Karpas-422 (cell line): Measurements from ENCODE around the gene CACFD1. TPM values are rescaled to one million over a fixed set of nuclear protein-coding genes. Genes with fewer than 3 reads are reported as not detected.

Experiments used
- DNase-seq: peaks from one replicate; pipeline ENCODE4 v3.0.0-alpha.2; 2015
- H2AFZ ChIP-seq: fragments of 200-600 bp; sonication (generic); 2 replicates; pipeline ENCODE4 v1.6.1; 2014; ENCODE audit warnings: antibody characterized with exemption, low read length, mixed read lengths
- H3K27ac ChIP-seq: fragments of 200-600 bp; sonication (generic); 2 replicates; pipeline ENCODE4 v1.5.1; 2014; ENCODE audit warnings: mild to moderate bottlenecking, low read length, moderate library complexity
- H3K27me3 ChIP-seq: fragments of 200-600 bp; sonication (generic); 2 replicates; pipeline ENCODE4 v1.6.1; 2014; ENCODE audit warnings: low read length, mixed read lengths
- H3K36me3 ChIP-seq: fragments of 200-600 bp; sonication (generic); 2 replicates; pipeline ENCODE4 v1.6.1; 2014; ENCODE audit warnings: low read length, mixed read lengths; ENCODE audit not compliant: insufficient read depth
- H3K4me1 ChIP-seq: fragments of 200-600 bp; sonication (generic); 2 replicates; pipeline ENCODE4 v1.6.1; 2014; ENCODE audit warnings: mild to moderate bottlenecking, low read length, mixed read lengths
- H3K4me2 ChIP-seq: fragments of 200-600 bp; sonication (generic); 2 replicates; pipeline ENCODE4 v1.6.1; 2014; ENCODE audit warnings: low read length, low read depth, mild to moderate bottlenecking; ENCODE audit not compliant: poor library complexity, severe bottlenecking
- H3K4me3 ChIP-seq: fragments of 200-600 bp; sonication (generic); 2 replicates; pipeline ENCODE4 v1.5.1; 2014; ENCODE audit warnings: mild to moderate bottlenecking, antibody characterized with exemption, low read length, mixed read lengths
- H3K79me2 ChIP-seq: fragments of 200-600 bp; sonication (generic); 2 replicates; pipeline ENCODE4 v1.6.1; 2014; ENCODE audit warnings: mild to moderate bottlenecking, low read length, mixed read lengths
- H3K9ac ChIP-seq: fragments of 200-600 bp; sonication (generic); 2 replicates; pipeline ENCODE4 v1.6.0; 2014; ENCODE audit warnings: low read length
- H3K9me2 ChIP-seq: fragments of 200-600 bp; sonication (generic), shearing (Covaris generic); replicated peaks from 2 replicates; pipeline ENCODE4 v1.6.0; 2014; ENCODE audit warnings: mild to moderate bottlenecking, low read length, moderate library complexity; ENCODE audit not compliant: insufficient read depth
- H3K9me3 ChIP-seq: fragments of 300-700, 200-600 bp; sonication (generic); 2 replicates; pipeline ENCODE4 v1.6.1; 2014; ENCODE audit warnings: low read length, mixed read lengths
- H4K20me1 ChIP-seq: fragments of 200-600 bp; sonication (generic); 2 replicates; pipeline ENCODE4 v1.6.1; 2014; ENCODE audit warnings: mild to moderate bottlenecking, antibody characterized with exemption, low read length, low read depth; ENCODE audit not compliant: insufficient read depth
- total RNA-seq: library from RNA; depleted of rRNA; stranded (reverse); fragments of >200 nt; shearing (Covaris generic); gene quantifications from 2 replicates; pipeline ENCODE4 v1.2.3, GENCODE V29; 2014; ENCODE audit warnings: low replicate concordance

Gene CACFD1
- total RNA-seq, 1 experiment from 2014 or later: 4.5 TPM

GRCh38 chr9:133515240-133515610, 55.4 kb downstream of the CACFD1 start:
- Histone ChIP-seq H2AFZ (no peak overlapping the region), H3K4me2 (no peak overlapping the region), H3K27ac (no peak overlapping the region)

GRCh38 chr9:133515615-133516255, 56.0 kb downstream of the CACFD1 start:
- no peak for DNase-seq
- H3K27me3 ChIP-seq: no peaks in the 10 kb centered on the region
- H3K4me1 ChIP-seq: no peaks in the 10 kb centered on the region
- H3K9me2 ChIP-seq: no peaks in the 10 kb centered on the region
- H3K9ac ChIP-seq: no peak overlapping the region
- no peaks in the 10 kb centered on the region for H3K79me2 ChIP-seq
- no peak overlapping the region for H3K27ac ChIP-seq
- H3K4me3 ChIP-seq: no peak overlapping the region
- H4K20me1 ChIP-seq: no peaks in the 10 kb centered on the region
- H3K36me3 ChIP-seq: no peaks in the 10 kb centered on the region
- H3K9me3 ChIP-seq: no peaks in the 10 kb centered on the region; the same call in 1 of the 2 replicates
- H2AFZ ChIP-seq: no peak overlapping the region
- no peak overlapping the region for H3K4me2 ChIP-seq

More at GRCh38 chr9:133515240-133515610, 55.4 kb downstream of the CACFD1 start:
- no peak overlapping the region for H3K9ac ChIP-seq
- no peaks in the 10 kb centered on the region for H3K4me1 ChIP-seq
- H3K9me2 ChIP-seq: no peaks in the 10 kb centered on the region
- DNase-seq: no peak
- H3K36me3 ChIP-seq: no peaks in the 10 kb centered on the region
- no peak overlapping the region for H3K4me3 ChIP-seq
- no peaks in the 10 kb centered on the region for H3K27me3 ChIP-seq
- no peaks in the 10 kb centered on the region; the same call in 1 of the 2 replicates for H3K9me3 ChIP-seq
- no peaks in the 10 kb centered on the region for H3K79me2 ChIP-seq
- H4K20me1 ChIP-seq: no peaks in the 10 kb centered on the region

GRCh38 chr9:133516256-133516960, 56.6 kb downstream of the CACFD1 start:
- Histone ChIP-seq H2AFZ (no peak overlapping the region), H3K4me3 (no peak overlapping the region), H3K4me2 (no peak overlapping the region), H3K79me2 (no peaks in the 10 kb centered on the region), H3K36me3 (no peaks in the 10 kb centered on the region), H3K9me3 (no peaks in the 10 kb centered on the region; the same call in 1 of the 2 replicates), H3K9me2 (no peaks in the 10 kb centered on the region), H4K20me1 (no peaks in the 10 kb centered on the region), H3K4me1 (no peaks in the 10 kb centered on the region), H3K27ac (no peak overlapping the region), H3K27me3 (no peaks in the 10 kb centered on the region), H3K9ac (no peak overlapping the region)
- no peak for DNase-seq

GRCh38 chr9:133516961-133517350, 57.2 kb downstream of the CACFD1 start:
- no peaks in the 10 kb centered on the region for H3K36me3 ChIP-seq
- H3K79me2 ChIP-seq: no peaks in the 10 kb centered on the region
- H3K4me2 ChIP-seq: no peak overlapping the region
- H3K9ac ChIP-seq: no peak overlapping the region
- no peaks in the 10 kb centered on the region for H3K4me1 ChIP-seq
- no peak overlapping the region for H2AFZ ChIP-seq
- no peaks in the 10 kb centered on the region for H3K9me2 ChIP-seq
- no peak overlapping the region for H3K4me3 ChIP-seq
- no peaks in the 10 kb centered on the region; the same call in 1 of the 2 replicates for H3K9me3 ChIP-seq
- no peaks in the 10 kb centered on the region for H3K27me3 ChIP-seq
- no peak overlapping the region for H3K27ac ChIP-seq
- no peak for DNase-seq
- H4K20me1 ChIP-seq: no peaks in the 10 kb centered on the region; the same call in 1 of the 2 replicates

GRCh38 chr9:133517711-133518110, 57.9 kb downstream of the CACFD1 start:
- Histone ChIP-seq H2AFZ (no peak overlapping the region), H3K4me1 (no peaks in the 10 kb centered on the region), H3K79me2 (no peaks in the 10 kb centered on the region), H3K9ac (no peak overlapping the region), H3K9me2 (no peaks in the 10 kb centered on the region), H3K27me3 (no peaks in the 10 kb centered on the region), H3K4me2 (no peak overlapping the region), H4K20me1 (no peaks in the 10 kb centered on the region; the same call in 1 of the 2 replicates), H3K27ac (no peak overlapping the region), H3K9me3 (no peaks in the 10 kb centered on the region), H3K4me3 (no peak overlapping the region), H3K36me3 (no peaks in the 10 kb centered on the region)
- no peak for DNase-seq

GRCh38 chr9:133518200-133518599, 58.4 kb downstream of the CACFD1 start:
- no peaks in the 10 kb centered on the region for H3K9me3 ChIP-seq
- no peaks in the 10 kb centered on the region for H3K27me3 ChIP-seq
- DNase-seq: no peak
- H3K4me2 ChIP-seq: no peak overlapping the region
- H3K4me1 ChIP-seq: no peaks in the 10 kb centered on the region
- no peaks in the 10 kb centered on the region for H3K9me2 ChIP-seq
- no peak overlapping the region for H3K27ac ChIP-seq
- no peaks in the 10 kb centered on the region; the same call in 1 of the 2 replicates for H4K20me1 ChIP-seq
- H3K4me3 ChIP-seq: no peak overlapping the region
- H2AFZ ChIP-seq: no peak overlapping the region
- no peak overlapping the region for H3K9ac ChIP-seq
- H3K79me2 ChIP-seq: no peaks in the 10 kb centered on the region
- no peaks in the 10 kb centered on the region for H3K36me3 ChIP-seq

- H3K4me2 ChIP-seq: no peak overlapping the region
- H2AFZ ChIP-seq: no peak overlapping the region
- H3K79me2 ChIP-seq: no peaks in the 10 kb centered on the region
- H3K4me1 ChIP-seq: no peaks in the 10 kb centered on the region
- no peak overlapping the region for H3K4me3 ChIP-seq
- H3K27me3 ChIP-seq: no peaks in the 10 kb centered on the region
- H3K9me2 ChIP-seq: no peaks in the 10 kb centered on the region
- H4K20me1 ChIP-seq: no peaks in the 10 kb centered on the region; the same call in 1 of the 2 replicates
- H3K36me3 ChIP-seq: no peaks in the 10 kb centered on the region
- no peak overlapping the region for H3K27ac ChIP-seq
- H3K9ac ChIP-seq: no peak overlapping the region
- H3K9me3 ChIP-seq: no peaks in the 10 kb centered on the region
- DNase-seq: no peak
Observed at GRCh38 chr9:133518706-133519449, 59.1 kb downstream of the CACFD1 start.

- no peaks in the 10 kb centered on the region; the same call in 1 of the 2 replicates for H4K20me1 ChIP-seq
- no peak overlapping the region for H3K4me2 ChIP-seq
- H2AFZ ChIP-seq: no peak overlapping the region
- H3K9ac ChIP-seq: no peak overlapping the region
- no peak for DNase-seq
- no peaks in the 10 kb centered on the region for H3K27me3 ChIP-seq
- H3K36me3 ChIP-seq: no peaks in the 10 kb centered on the region
- no peaks in the 10 kb centered on the region for H3K4me1 ChIP-seq
- no peaks in the 10 kb centered on the region for H3K9me2 ChIP-seq
- H3K27ac ChIP-seq: no peak overlapping the region
- no peaks in the 10 kb centered on the region for H3K79me2 ChIP-seq
- H3K4me3 ChIP-seq: no peak overlapping the region
- no peaks in the 10 kb centered on the region for H3K9me3 ChIP-seq
Observed at GRCh38 chr9:133519693-133520092, 59.9 kb downstream of the CACFD1 start.
